ENCODE measurements around the gene PADI2.

Gene PADI2

DNA sequence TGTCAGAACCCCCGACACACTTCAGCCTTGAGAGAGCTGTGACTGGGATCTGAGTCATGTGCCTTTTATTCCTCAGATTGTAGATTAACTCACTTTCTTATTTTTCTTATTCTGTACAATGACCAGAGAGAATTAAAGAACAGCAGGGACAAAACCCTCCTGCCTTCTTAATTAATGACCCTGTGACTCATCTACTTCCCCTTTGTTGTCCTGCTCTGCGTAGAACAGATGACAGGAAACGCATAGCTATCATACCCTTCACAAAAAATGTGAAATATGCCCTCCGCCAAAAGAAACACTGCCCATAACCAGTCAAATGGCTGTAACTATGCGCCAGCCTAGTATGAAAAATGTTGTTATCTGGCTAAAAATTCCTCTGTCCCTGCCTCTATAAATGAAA lies 9.1 kb upstream of the PADI2 start:
- no peak for TF ChIP-seq POLR2A (IDR thresholded peaks at IDR 0.05; ENCODE audit: low read depth, low read length)
- DNase-seq (ENCODE audit: insufficient read length, low spot score) (peak; percentile 76), FAIRE-seq (peak; percentile 48)

DNA sequence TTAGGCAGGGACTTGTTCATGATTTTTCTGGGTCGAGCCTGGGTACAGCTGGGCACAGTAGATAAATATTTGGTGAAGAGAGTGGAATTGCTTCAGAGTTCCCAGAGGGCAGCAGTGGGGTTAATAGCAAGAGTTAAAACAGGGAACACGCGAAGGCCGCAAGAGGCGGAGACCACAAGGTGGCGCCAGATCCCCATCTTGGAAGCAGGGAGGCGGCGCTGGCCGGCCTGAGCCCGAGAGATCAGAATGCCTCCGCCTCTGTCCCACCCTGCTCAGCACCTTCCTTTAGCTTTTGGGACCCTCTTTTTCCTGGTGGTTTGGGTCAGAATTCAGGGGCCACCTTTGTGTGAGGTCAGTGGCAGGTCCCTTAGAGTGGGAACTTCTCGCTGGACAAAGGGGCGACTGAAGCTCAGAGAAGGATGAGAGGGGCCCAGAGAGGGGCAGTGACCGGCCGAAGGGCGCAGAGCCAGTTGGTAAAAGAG lies 6.5 kb upstream of the PADI2 start:
- TF ChIP-seq POLR2A (IDR thresholded peaks at IDR 0.05; ENCODE audit: low read depth, low read length) = no peak
- FAIRE-seq = no peak
- peak; percentile 67 for DNase-seq (ENCODE audit: insufficient read length, low spot score)

DNA sequence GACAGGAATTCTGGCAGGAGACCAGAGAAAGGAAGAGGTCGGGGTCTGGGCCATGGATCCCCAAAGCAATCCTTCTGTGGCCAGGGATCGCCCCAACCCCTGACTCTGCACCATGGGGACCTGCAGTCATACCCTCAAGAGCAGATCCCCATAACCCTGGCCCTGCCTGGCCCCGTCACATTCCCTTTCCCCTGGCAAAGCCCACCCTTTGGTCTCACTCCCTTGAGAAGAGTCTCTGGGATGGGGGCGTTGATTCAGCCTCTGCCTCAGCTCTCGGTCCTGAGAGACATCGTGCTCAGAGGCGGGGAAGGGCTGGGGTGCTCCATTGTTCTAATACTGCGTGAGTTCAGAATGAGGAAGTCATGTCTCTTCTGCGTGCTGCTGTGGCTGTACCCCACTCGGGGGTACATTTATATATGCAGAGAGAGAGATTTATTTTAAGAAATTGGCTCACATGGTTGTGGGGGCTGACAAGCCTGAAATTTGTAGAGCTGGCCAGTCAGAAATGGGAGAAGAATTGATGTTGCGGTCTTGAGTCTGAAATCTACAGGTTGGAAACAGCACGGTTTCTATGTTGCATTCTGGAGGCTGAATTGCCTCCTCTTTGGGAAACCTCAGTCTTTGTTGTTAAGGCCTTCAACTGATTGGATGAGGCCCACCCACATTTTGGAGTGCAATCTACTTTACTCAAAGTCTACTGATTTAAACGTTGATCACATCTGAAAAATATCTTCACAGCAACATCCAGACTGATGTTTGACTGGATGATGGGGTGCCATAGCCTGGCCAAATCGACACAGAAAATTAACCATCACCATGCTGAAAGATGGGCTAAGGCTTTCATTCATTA lies 4.2 kb upstream of the PADI2 start:
- FAIRE-seq = no peak
- no peak for DNase-seq (ENCODE audit: insufficient read length, low spot score)
- no peak for TF ChIP-seq POLR2A (IDR thresholded peaks at IDR 0.05; ENCODE audit: low read depth, low read length)

DNA sequence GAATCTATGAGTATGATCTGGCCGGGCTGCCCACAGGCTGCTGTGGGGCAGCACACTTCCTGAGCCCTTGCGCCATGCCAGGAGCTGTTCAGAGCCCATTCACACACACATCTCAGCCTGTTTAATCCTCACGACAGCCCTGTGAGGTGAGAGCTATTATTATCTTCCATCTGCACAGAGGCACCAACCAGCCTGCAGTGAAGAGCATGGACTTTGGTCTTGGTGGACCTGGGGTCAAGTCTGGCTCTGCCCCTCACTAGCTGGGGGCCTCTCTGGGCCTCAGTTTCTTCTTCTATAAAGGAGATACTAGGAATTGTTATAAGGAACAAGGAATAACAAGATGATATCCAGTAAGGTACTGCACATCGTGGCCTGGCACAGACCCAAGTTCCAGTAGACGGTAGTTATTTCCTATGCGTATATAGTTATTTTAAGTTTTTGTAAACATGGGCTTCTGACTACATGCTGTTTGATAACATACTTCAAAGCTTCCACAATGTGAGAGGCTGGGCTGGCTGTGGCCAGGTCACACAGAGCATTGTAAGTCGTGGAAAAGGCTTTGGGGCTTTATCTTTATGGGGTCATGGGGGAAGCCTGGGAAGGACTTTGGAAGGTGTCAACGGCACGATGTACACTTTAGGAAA lies 3.4 kb upstream of the PADI2 start:
- TF ChIP-seq POLR2A (IDR thresholded peaks at IDR 0.05; ENCODE audit: low read depth, low read length) = no peak
- no peak for DNase-seq (ENCODE audit: insufficient read length, low spot score)
- FAIRE-seq = no peak

DNA sequence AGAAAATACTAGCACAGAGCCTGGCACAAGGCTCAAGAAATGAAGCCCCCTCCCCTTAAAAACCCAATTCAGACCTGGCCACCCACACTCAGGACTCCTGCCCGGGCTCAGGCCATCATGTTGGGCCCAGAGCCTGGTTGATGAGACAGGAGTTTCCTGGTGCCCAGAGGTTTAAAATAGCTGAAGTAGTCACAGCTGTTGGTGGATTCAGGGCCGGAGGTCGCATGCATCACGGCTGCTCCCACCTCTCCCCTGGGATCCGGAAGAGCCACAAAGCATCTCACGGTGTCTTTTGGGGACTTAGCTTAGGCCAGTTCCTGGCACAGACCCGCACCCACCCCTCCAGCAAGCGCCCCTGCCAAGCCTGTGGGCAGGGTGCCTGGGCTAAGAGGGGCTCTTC lies 2.6 kb upstream of the PADI2 start:
- DNase-seq (ENCODE audit: insufficient read length, low spot score) (no peak), FAIRE-seq (no peak)
- TF ChIP-seq POLR2A (IDR thresholded peaks at IDR 0.05; ENCODE audit: low read depth, low read length) = no peak

DNA sequence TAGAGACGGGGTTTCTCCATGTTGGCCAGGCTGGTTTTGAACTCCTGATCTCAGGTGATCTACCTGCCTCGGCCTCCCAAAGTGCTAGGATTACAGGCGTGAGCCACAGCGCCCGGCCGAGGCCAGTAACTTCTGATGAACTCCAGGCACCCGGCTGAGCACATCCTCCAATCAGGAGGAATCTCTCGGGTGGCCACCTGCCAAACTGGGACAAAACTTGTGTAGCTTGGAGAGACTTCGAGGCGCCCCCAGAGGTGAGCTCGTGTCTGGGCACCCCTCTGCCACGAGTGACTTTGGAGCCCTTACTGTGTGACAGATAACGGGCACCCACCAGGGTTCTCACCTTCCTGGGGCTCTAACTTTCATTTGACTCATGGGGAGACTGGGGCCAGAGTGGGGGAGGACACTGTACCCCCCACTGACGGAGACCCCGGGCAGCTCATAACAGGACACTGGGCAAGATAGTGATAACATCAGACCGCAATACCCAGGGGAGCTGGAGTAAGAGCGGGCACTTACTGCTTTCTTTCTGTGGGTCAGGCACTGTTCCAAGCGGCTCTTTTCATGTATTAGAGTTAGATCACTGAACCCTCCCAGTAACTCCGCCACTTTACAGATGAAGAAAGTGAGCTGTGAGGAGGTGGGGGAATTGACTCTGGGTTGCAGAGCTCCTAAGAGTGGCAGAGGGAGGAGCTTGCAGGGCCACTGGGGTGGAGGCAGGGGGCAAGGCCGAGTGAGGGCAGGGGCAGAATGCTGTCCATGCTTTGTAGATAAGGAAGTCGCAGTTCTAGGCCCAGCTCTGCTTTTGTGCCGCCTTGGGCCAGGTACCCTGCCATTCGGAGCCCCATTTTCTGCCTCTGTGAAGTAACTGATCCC lies 1.9 kb upstream of the PADI2 start:
- no peak for TF ChIP-seq POLR2A (IDR thresholded peaks at IDR 0.05; ENCODE audit: low read depth, low read length)
- DNase-seq (ENCODE audit: insufficient read length, low spot score) = peak; percentile 66
- FAIRE-seq = no peak

DNA sequence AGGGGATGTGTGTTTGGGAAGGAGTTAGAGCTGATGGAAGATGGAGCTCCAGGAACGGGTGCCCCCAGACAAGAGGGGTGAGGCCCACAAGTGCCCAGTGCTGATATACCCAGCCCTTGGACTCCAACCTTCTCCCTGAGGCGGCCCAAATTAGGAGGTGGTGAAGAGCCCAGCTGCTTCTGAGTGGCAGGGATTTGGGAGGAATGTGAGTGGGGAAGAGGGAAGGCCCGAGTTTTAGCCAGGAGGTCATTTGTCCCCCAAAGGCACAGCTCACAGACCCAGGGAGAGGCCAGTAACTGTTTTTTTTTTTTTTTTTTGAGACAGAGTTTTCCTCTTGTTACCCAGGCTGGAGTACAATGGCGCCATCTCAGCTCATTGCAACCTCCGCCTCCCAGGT lies 1.2 kb upstream of the PADI2 start:
- no peak for TF ChIP-seq POLR2A (IDR thresholded peaks at IDR 0.05; ENCODE audit: low read depth, low read length)
- DNase-seq (ENCODE audit: insufficient read length, low spot score) (no peak), FAIRE-seq (no peak)

DNA sequence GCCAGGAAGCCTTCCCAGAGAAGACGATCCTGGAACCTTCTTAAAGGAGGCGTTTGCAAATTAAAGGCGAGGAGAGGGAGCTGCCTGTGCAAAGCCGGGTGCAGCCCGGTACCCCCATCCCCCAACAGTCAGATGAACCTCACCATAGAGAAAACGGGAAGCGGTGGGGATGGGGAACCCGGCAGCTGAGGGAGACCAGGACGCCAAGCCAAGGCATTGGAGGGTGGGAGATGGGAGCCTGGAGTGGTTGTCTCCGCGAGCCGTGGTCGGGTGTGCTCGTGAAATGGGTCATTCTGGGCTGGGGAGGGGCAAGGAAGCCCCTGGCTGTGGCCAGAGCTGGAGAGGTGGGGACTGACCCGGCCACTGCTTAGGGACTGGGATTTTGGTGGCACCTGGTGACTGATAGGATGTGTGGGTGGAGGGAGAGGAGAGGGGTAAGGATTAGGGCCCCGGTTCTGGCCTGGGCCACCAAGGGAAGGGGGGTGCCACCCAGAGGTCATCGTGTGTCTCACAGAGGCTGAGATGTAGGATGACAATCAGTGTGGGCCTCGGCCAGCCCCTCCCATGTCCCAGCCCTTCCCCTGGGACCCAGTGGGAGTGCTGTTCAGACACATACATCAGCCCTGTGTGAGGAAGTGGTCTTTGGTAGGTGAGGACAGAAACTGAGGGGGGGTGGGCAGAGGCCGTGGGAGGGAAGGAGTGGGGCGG lies 676 bp upstream of the PADI2 start:
- no peak for TF ChIP-seq POLR2A (IDR thresholded peaks at IDR 0.05; ENCODE audit: low read depth, low read length)
- no peak for DNase-seq (ENCODE audit: insufficient read length, low spot score)

DNA sequence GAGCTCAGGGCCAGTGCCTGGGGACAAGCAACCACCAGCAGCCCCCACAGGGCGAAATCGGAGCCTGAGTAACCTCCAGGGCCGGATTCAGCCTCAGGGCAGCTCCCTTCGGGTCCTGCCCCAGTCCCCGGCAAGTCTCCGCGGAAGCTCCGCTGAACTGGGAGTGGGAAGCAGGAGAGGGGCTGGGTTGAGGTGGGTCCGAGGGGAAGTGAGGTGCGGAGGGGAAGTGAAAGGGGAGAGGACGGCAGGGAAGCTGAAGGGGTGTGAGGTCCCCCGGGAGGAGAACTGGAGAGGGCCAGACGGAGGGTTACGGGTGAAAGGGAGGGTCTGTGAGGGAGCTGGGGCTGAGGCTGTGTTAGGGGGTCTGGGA lies 560 bp downstream of the PADI2 start:
- no peak for FAIRE-seq
- no peak for TF ChIP-seq POLR2A (IDR thresholded peaks at IDR 0.05; ENCODE audit: low read depth, low read length)
- no peak for DNase-seq (ENCODE audit: insufficient read length, low spot score)

More for the DNA sequence above, 676 bp upstream of the PADI2 start:
- no peak for FAIRE-seq

DNA sequence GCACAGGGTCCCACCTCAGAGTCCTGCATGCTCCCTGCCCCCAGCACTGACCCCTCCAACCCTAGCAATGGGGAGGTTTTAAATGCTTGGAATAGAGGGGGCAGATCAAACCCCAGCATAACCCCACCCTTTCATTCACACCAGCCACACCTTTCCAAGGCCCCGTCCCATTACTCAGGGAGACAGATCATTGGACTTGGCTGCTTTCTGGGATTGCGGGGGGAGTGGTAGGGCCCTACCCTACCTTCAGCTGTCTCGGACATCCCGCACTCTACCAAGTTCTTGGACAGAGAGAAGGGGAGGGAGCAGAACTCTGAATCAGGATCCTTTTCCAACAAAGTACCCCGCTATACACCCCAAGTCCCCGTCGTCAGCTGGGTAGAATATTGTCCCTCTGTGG lies 983 bp downstream of the PADI2 start:
- FAIRE-seq (no peak), DNase-seq (ENCODE audit: insufficient read length, low spot score) (no peak)
- no peak for TF ChIP-seq POLR2A (IDR thresholded peaks at IDR 0.05; ENCODE audit: low read depth, low read length)

DNA sequence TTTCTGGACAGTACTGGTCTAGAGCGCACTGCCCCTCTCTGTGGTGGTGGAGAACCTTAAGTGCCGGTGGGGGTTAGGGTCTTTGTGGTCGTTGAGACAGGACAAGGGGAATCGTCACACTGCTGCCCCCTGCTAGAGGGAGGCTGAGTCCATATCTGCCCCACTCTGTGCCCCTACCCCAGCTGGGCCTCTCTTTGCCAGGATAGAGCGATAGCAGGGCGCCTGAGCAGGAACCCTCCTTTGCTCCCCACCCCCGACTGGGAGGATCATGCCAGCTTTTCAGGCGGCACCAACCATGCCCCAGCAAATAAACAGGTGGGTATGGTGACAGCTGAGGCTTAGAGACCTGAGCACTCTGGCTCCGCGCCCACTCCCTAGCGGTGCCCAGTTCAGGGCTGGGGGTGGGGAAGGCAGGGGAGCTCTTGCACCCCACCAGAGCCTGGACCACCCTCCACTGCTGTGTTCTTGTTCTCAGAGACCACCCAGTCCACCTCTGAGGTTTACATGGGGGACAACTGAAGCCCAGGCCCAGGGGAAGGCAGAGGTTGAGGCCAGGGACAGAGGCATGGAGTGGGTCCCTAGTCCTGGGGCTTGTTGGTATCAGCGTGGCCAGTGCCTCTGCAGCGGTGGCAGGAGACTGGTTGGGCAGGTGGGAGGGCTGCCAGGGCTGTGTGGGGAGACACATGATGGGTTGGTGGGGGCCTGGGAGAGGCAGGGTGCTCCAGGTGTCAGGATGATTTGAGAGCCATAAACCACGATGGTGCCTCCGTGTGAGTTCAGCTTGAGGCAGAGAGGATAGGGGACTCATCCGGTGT lies 1.6 kb downstream of the PADI2 start:
- FAIRE-seq (no peak), DNase-seq (ENCODE audit: insufficient read length, low spot score) (no peak)
- no peak for TF ChIP-seq POLR2A (IDR thresholded peaks at IDR 0.05; ENCODE audit: low read depth, low read length)

DNA sequence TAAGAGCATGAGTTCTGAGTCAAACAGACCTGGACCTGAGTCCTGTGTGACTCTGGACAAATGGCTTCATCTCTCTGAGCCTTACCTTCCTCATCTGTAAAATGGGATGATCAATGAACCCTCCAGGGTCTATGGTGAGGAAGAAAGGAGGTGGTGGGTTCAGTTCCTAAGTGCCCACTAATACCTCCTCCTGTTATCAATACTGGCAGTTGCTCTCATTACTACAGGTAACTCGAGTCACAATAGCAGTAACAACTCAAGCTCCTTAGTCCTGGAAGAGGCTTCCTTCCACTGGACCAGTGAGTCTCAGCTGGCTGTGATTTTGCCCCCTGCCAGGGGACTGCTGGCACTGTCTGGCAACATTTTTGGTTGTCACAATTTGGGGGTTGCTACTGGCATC lies 2.6 kb downstream of the PADI2 start:
- no peak for TF ChIP-seq POLR2A (IDR thresholded peaks at IDR 0.05; ENCODE audit: low read depth, low read length)
- no peak for FAIRE-seq
- DNase-seq (ENCODE audit: insufficient read length, low spot score) = no peak

DNA sequence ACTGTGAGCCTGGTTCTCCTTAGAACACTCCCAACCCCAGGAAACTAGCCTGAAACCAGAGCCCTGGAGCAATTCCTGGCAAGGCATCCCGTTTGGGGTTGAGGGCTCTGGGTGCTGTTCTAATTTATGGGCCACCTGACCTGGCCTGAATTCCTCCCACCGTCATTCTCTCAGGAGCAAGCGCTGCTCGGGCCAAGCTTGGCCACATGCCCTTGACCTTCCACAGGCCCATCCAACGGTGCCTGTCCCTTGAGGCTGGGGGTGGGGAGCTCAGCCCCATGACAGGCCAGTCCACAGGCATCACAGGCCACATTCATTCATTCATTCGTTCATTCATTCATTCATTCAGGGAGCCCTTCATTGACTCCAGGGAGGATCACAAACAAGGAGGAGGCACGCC lies 5.3 kb downstream of the PADI2 start:
- DNase-seq (ENCODE audit: insufficient read length, low spot score) = no peak
- no peak for TF ChIP-seq POLR2A (IDR thresholded peaks at IDR 0.05; ENCODE audit: low read depth, low read length)
- FAIRE-seq = no peak
